Erythroblast (primary cell): ENCODE measurements around the gene ALDH3B1.

Source experiments
- DNase-seq, 2 experiments: peaks; one replicate each; lab custom pipeline; 2025; lab: John Stamatoyannopoulos, UW
- GATA1 ChIP-seq: IDR thresholded peaks from 2 replicates; pipeline ENCODE4 v1.6.1; 2011; ENCODE audit warnings: low read depth, mild to moderate bottlenecking, control low read depth, low read length, moderate library complexity
- POLR2A ChIP-seq: IDR thresholded peaks from 2 replicates; pipeline ENCODE4 v1.6.1; 2011; ENCODE audit warnings: mild to moderate bottlenecking, low read length

ALDH3B1 gene

DNA sequence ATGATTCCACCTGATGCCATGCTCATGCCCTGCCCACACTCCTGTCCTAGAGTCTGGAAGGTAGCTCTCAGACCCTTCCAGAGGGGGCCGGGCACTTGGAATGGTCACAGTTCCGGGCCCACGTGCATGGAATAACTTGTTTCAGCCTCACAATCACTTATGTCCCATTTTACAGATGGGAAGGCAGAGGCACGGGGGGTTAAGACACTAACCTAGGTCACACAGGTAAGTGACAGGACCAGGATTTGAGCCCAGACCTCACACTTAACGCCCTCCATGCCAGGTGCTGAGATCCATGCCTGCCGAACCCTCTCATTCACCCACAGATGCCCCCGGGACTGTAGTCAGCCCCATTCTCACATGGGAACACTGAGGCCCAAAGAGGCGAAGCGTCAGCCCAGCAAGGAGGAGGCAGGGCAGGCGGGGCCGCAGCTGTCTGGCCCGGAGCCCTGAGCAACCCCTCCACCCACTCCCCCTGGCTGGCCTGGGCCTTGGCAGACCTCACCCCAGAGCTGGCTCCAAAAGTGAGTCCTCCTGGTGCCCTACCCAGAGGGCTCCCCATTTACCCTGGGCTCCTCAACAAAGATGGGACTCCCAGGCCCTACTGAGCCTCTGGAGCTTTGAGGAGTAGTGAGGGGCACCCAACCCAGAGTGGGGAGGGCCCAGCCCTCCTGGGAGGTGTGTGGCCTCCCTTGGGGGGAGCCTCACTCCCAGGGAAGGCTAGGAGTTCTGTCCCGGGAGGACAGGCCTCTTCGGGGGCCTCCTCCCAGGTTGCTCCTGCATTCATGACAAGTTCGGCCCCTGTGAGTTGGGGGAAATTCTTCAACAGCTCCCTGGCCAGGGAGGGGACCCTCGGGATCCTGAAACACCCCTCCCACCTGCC is 2.4 kb upstream of the ALDH3B1 start:
- DNase-seq: no peak
- TF ChIP-seq GATA1: no peak
- TF ChIP-seq POLR2A: no peak

DNA sequence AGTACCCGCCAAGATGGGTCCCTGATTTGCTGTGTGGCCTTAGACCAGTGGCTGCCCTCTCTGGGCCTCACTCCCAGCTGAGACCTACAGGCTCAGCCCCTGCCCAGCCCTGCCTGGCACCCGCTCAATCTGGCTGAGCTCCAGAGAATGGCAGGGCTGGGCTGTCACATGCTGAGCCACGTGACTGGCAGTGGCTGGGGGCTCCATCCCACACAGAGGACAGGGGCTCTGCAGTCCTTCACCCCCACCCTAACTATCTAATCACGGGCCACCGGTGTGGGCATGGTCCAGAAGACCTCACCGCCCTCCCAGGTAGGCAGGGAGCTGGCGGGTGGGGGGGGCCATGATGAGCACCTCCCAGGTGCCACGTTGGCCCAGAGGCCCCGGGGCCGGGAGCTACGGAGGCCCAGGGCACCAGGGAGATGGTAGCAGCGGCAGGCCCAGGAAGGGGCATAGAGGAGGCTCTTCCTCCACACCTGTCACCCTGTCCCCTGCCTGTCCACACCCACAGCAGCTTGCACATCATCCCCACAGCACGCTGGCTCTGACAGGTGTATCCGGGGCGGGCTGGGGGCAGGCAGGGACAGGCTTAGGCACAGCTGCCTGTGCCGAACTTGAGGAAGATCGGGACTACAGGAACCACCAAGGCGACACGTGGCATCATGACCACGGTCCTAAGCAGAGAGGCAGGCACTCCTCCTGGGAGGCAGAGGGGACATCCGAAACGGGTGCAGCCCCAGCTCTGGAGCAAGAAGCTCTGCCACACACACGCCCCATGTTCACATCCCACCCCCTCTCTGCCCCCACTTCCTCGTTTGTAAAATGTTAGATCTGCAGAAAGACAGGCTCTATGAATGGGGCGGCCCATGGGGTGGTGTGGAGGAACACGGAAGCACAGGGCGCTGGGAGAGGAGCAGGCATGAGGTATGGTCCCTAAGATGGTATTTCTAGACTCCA is 1.5 kb upstream of the ALDH3B1 start:
- TF ChIP-seq GATA1 (no peak), POLR2A (peak; percentile 42)
- DNase-seq: peak; percentile 66 to 69

DNA sequence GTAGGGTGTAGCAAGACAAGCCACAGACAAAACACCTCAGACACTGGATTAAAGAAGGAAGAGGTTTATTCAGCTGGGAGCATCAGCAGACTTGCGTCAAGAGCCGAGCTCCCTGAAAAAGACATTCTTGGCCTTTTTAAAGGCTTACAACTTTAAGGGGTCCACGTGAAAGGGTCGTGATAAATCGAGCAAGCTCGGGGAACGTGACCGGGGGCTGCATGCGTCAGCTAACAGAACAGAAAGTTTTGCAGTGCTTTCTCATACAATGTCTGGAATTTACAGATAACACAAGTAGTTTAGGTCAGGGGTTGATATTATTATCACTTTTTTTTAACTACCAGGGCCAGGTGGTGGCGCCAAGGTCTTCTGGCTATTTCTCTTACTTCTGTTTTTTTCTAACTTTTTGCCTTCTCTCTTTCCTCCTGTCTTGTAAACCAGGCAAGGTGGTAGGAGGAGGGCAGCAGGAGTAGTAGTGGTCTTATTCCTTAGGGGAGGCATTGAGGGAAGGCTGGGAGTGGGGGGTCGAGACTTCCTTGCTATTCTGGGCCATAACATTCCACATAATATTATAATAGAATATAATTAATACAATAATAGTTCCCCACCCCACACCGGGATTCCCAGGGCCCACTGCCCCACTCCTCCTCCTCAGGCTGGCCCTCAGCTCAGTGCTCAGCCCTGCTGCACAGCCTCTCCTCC is 587 bp upstream of the ALDH3B1 start:
- TF ChIP-seq GATA1 (no peak), POLR2A (no peak)

DNA sequence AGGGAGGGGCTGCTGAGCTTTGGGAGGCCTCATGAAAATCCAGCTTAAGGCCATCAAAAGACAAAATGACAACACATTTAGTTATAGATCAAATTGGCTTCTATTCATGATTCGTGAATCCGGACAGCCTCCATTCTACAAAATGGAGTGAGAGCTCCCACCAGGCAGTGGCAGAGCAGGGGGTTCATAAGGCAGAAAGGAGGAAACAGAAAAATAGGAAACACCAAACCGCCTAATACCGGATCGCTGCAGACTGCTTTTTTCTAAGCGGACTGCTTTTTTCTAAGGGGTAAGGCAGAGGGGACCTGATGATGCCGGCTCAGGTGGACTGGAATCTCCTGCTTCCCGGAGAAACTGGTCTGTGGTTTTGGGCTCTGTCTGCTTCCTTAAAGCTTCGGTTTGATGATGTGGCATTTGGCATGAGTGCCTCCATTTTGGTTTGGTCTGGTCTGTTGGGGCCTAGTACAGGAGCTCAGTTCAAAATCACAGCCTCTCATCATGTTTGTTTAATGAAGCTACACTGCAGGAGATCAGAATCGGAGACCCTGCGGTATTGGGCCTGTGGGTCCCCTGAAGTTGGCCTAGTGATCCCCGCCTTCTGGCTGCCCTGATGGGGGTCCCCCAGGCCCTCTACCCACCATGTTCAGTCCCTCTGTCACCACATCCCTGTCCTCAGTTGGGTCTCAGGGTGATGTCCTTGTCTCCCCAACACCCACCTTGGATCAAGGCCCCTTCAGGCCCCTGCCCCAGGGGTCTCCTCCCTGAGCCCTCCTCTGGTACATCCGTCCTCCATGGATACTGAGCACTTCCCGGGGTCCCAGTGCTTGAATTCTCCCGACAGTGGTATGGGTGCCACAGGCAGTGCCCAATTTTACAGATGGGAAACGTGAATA is 1.2 kb downstream of the ALDH3B1 start:
- TF ChIP-seq POLR2A (no peak), GATA1 (no peak)
- DNase-seq: no peak

More for the DNA sequence above, 587 bp upstream of the ALDH3B1 start:
- peak; percentile 89 to 92 for DNase-seq

DNA sequence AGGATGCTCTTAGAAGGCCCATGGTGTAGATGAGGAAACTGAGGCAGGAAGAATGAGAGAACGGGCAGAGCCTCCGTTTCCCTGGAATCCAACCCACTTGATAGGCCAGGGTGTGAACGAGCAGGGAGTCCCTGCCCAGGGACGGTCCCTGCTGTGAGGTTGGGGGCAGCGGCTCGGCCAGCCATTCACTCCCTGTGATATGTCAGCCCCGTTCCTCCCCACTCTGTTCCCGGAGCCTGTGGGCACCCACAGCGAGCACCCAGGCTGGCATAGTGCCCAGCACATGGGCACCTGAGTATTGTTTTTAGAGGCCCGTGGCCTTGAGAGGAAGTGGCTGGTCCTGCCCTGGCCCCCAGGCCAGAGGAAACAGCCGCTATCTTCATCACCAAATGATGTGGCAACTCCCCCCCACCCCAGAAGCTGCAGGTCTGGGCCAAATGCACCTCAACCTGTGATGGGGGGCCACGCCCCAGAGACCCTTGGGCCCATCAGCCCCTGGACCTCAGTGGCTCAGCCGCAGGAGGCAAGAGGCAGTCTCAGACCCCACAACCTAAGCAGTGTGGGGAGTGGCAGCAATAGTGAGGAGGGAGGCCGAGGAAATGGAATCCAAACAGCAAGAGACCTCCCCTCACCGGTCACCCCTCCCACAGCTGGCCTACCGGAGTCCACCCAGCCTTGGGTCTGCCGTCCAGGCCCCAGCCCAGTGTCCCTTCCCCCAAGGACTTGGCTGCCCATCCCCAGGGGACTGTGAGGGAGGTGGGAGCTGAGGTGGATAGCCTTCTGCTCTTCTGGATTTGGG is 2.1 kb downstream of the ALDH3B1 start:
- TF ChIP-seq GATA1: no peak
- TF ChIP-seq POLR2A: no peak
- DNase-seq: no peak

DNA sequence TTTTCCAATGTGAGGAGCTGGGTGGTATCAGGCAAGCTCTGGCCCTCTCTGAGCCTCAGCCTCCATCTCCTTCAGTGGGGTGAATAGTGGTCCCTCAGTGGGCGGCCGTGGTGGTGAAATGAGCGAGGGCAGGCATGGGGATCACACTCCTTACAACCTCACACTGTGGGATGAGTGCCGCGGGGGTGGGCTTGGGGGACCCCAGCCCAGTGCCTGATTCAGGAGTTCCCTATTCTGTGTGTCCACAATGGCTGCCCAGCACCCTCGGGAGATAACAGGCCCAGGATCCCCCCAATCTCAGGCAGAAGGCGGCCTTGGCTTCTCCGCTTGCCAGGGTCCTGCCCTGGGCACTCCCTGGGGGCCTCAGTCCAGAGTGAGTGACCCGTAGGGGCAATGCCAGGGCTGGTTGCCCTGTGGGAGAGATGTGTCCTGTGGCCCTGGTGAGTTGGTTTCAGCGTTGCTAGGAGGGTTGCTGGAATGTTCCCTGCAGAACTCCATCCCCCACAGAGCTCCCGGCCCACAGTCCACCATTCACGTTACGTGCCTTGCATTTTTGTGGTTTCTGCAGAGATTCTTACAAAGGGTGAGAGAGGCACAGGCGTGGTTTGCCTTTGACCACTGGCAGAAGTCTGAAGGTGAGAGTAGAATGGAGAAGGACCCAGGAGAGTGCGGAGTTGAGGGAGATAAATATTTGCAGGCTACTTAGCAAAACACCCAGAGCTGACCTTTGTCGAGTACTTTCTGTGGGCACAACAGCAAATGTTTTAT is 2.9 kb downstream of the ALDH3B1 start:
- DNase-seq: no peak

DNA sequence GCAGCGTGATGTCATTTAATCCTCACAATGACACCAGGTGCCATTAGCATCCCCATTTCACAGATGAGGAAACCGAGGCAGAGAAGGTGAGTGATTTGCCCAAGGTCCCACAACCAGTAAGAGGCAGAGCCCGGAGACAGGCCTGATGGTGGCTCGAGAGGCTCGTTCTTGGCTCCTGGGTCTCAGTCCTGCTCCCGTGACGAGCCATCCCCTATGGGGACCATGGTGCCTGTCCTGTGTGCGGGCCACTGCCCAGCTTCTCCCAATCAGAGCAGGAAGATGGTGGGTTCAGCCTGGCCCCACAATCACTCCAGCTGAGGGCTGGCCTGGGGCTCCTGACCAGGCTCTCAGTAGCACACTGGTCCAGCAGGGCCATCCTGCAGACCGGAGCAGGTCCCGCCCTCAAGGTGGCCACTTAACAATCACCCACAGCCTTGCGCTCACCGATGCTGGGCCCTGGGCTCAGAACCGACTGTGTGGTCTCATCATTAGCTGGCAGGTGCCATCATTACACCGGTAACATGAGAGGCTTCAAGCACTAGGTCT is 3.6 kb downstream of the ALDH3B1 start:
- no peak for TF ChIP-seq POLR2A
- no peak for TF ChIP-seq GATA1
- no peak for DNase-seq

More for the DNA sequence above, 2.9 kb downstream of the ALDH3B1 start:
- TF ChIP-seq GATA1 (no peak), POLR2A (no peak)

DNA sequence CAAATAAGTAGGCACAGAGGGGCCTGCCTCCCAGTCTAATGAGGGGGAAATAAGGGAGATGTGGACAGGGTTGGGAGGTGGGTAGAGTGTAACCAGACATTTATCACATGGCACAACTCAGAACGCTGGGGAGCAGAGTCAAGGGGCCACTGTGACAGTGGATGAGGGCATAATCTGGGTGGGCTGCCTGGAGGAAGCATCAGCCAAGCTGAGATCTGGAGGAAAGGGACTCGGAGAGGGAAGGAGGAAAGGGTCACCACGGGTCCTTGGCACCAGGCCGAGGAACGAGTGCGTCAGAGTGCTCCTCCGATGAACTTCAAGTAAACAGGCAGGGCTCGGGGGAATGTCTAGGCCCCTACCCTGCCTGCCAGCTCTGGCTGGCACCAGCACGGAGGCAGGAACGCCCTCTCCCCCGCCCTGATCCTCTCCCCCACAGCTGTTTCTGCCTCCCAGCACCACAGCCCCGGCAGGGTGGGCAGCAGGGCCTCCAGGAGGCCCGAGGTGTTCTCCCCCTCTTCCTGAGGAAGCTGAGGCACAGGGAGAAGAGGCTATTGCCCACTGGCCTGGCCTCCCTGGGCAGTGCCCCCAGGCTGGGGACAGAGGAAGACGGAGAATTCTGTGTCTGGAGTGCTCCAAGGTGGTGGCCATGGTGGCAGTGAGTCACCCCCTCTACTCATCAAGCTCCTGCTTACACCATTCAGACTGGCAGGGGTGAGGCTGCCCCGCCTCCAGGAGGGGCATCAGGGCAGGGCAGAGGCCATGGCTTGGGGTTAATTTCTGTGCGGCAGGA is 4.2 kb downstream of the ALDH3B1 start:
- DNase-seq: peak in 1 of 2 experiments; percentile 20
- TF ChIP-seq POLR2A (peak; percentile 49), GATA1 (no peak)

DNA sequence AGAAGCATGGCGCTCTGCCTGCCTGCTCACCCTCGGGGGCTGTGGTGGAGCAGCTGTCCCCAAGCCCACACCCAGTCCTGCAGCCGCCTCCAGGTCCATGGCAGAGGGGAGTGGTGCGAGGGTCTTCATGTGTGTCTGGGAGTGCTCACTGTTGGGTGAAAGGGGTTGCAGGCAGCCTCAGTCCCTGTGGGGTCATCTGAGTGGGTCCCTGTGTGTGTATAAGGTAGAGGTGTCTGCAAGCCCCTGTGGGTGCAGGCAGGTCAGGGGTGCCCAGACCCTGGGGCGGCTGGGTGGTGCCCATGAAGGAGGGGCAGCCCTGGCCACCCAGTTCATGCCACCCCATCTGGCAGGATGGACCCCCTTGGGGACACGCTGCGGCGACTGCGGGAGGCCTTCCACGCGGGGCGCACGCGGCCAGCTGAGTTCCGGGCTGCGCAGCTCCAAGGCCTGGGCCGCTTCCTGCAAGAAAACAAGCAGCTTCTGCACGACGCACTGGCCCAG is 4.9 kb downstream of the ALDH3B1 start:
- DNase-seq: no peak
- TF ChIP-seq POLR2A (peak; percentile 9), GATA1 (no peak)

DNA sequence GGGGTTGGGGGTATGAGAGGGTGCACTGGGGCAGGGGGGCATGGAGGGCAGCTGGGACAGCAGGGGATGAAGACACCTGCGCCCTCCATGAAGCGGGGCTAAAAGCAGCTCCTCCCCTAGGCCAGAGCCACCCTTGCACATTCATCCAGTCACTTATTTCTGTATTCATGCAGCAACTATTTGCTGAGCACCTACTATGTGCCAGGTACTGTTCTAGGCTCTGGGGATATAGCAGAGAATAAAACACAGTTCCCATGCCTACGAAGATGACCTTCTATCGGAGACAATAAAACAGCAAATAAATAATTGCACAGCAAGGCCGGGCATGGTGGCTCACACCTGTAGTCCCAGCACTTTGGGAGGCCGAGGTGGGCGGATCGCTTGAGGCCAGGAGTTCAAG is 5.3 kb downstream of the ALDH3B1 start:
- TF ChIP-seq GATA1: no peak
- no peak for TF ChIP-seq POLR2A
- DNase-seq: no peak
